GM23338 (cell line): Measurements from ENCODE around the gene FOXG1.

Experiments
- EZH2 ChIP-seq: fragments of 200-600 bp; sonication (generic); IDR thresholded peaks from one replicate; pipeline ENCODE4 v1.8.0; 2017; ENCODE audit warnings: antibody characterized with exemption, mild to moderate bottlenecking, low read depth; ENCODE audit not compliant: unreplicated experiment
- EZH2phosphoT487 ChIP-seq: fragments of 200-600 bp; sonication (generic); IDR thresholded peaks from one replicate; pipeline ENCODE4 v1.8.1; 2018; ENCODE audit warnings: antibody characterized with exemption; ENCODE audit not compliant: unreplicated experiment
- POLR2AphosphoS5 ChIP-seq: IDR thresholded peaks from 2 replicates; pipeline ENCODE4 v1.6.1; 2016; ENCODE audit warnings: antibody characterized with exemption, low read depth
- TF ChIP-seq, protein P1 (sequence below), 2 experiments: fragments of 200-600 bp in 1 of 2; sonication (generic) in 1 of 2; conservative IDR thresholded peaks; 2 replicates each; pipeline versions ENCODE4 v1.5.1 to v1.6.1; 2016 to 2017; ENCODE audit warnings: antibody characterized with exemption in 2 of 2, low read depth in 2 of 2, mild to moderate bottlenecking in 2 of 2, moderate library complexity in 1 of 2
- TF ChIP-seq, protein P2 (sequence below): IDR thresholded peaks from one replicate; pipeline ENCODE4 v1.6.1; 2018; ENCODE audit warnings: antibody characterized with exemption; ENCODE audit not compliant: unreplicated experiment

DNA sequence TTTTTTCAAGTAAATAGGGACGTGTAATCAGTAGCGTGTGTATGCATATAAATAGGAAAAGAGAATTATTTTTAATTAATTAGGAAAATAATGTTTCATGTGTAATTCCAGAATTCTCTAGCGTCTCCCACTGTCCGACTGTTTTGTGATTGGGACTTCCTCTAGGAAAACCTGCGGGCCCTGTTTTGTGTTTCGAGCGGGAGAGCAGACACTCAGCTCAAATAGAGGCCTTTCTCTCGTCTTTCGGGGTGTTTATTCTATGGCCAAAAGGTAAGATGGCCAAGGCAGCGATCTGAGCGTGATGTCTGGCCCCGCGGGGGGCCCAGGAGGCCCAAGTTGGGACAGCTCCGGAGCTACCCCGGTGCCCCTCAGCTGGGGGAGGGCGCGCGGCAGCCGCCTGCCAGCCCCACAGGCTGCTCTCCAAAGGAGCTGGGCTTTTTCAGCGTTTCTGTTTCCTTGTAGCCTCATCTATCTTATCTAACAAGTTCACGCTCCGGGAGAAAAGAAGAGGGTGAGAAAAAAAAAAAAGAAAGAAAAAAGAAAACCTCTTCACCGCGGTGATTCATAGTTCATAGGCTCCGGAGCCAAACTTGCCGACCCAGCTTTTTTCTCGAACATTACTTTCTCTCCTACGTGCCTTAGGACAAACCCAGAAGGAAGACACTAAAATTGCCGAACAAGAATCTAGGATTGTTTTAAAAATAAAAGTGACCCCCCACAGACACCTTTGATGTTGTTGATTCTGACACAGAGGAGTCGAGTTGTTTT is 7.5 kb upstream of the FOXG1 start:
- no peak for TF ChIP-seq EZH2phosphoT487
- TF ChIP-seq, protein P1, sequence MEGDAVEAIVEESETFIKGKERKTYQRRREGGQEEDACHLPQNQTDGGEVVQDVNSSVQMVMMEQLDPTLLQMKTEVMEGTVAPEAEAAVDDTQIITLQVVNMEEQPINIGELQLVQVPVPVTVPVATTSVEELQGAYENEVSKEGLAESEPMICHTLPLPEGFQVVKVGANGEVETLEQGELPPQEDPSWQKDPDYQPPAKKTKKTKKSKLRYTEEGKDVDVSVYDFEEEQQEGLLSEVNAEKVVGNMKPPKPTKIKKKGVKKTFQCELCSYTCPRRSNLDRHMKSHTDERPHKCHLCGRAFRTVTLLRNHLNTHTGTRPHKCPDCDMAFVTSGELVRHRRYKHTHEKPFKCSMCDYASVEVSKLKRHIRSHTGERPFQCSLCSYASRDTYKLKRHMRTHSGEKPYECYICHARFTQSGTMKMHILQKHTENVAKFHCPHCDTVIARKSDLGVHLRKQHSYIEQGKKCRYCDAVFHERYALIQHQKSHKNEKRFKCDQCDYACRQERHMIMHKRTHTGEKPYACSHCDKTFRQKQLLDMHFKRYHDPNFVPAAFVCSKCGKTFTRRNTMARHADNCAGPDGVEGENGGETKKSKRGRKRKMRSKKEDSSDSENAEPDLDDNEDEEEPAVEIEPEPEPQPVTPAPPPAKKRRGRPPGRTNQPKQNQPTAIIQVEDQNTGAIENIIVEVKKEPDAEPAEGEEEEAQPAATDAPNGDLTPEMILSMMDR (conservative IDR thresholded peaks at IDR 0.05; ENCODE audit: low read depth in 2 of 2): no peak
- peak; percentile 36 for TF ChIP-seq EZH2
- TF ChIP-seq, protein P2, sequence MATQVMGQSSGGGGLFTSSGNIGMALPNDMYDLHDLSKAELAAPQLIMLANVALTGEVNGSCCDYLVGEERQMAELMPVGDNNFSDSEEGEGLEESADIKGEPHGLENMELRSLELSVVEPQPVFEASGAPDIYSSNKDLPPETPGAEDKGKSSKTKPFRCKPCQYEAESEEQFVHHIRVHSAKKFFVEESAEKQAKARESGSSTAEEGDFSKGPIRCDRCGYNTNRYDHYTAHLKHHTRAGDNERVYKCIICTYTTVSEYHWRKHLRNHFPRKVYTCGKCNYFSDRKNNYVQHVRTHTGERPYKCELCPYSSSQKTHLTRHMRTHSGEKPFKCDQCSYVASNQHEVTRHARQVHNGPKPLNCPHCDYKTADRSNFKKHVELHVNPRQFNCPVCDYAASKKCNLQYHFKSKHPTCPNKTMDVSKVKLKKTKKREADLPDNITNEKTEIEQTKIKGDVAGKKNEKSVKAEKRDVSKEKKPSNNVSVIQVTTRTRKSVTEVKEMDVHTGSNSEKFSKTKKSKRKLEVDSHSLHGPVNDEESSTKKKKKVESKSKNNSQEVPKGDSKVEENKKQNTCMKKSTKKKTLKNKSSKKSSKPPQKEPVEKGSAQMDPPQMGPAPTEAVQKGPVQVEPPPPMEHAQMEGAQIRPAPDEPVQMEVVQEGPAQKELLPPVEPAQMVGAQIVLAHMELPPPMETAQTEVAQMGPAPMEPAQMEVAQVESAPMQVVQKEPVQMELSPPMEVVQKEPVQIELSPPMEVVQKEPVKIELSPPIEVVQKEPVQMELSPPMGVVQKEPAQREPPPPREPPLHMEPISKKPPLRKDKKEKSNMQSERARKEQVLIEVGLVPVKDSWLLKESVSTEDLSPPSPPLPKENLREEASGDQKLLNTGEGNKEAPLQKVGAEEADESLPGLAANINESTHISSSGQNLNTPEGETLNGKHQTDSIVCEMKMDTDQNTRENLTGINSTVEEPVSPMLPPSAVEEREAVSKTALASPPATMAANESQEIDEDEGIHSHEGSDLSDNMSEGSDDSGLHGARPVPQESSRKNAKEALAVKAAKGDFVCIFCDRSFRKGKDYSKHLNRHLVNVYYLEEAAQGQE: no peak
- no peak for TF ChIP-seq POLR2AphosphoS5
